ENCODE data around the gene C11orf87. TPM values are rescaled to one million over a fixed set of nuclear protein-coding genes. Genes with fewer than 3 reads are reported as not detected.

C11orf87 gene
- total RNA-seq, 4 donors from 2014 or later = not detected

DNA sequence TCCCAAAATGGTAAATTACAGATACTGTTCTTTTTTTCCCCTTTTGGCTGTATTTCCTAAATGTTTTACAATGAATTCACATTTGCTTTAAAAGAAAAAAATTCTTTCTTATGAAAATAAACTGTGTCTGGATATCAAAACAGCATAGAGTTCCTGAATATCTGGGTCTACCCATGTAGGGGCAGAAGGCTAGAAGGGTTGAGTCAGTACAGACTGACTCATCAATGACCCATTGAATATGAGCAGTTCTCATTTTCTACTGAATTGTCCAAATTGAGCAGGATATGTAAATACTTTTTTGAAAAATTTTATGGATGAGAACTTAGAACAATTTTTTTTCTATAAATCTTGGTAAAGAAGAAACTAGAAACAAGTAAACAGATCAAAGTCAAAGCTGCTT, 16.3 kb upstream of the C11orf87 start:
- intact Hi-C loops (cut with DNase I) = no loop called here
- H3K9me3 ChIP-seq = no peaks in the 10 kb centered on the region
- TF ChIP-seq, protein P1, sequence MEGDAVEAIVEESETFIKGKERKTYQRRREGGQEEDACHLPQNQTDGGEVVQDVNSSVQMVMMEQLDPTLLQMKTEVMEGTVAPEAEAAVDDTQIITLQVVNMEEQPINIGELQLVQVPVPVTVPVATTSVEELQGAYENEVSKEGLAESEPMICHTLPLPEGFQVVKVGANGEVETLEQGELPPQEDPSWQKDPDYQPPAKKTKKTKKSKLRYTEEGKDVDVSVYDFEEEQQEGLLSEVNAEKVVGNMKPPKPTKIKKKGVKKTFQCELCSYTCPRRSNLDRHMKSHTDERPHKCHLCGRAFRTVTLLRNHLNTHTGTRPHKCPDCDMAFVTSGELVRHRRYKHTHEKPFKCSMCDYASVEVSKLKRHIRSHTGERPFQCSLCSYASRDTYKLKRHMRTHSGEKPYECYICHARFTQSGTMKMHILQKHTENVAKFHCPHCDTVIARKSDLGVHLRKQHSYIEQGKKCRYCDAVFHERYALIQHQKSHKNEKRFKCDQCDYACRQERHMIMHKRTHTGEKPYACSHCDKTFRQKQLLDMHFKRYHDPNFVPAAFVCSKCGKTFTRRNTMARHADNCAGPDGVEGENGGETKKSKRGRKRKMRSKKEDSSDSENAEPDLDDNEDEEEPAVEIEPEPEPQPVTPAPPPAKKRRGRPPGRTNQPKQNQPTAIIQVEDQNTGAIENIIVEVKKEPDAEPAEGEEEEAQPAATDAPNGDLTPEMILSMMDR (IDR thresholded peaks at IDR 0.05) = no peak
- TF ChIP-seq POLR2A (IDR thresholded peaks at IDR 0.05) = no peak
- H3K4me1 ChIP-seq = no peaks in the 10 kb centered on the region
- no peak overlapping the region for H3K27ac ChIP-seq
- H3K4me3 ChIP-seq (replicated peaks in 1 of 3) = no peak overlapping the region
- H3K27me3 ChIP-seq = no peaks in the 10 kb centered on the region
- no peaks in the 10 kb centered on the region for H3K36me3 ChIP-seq
- DNase-seq = no peak

DNA sequence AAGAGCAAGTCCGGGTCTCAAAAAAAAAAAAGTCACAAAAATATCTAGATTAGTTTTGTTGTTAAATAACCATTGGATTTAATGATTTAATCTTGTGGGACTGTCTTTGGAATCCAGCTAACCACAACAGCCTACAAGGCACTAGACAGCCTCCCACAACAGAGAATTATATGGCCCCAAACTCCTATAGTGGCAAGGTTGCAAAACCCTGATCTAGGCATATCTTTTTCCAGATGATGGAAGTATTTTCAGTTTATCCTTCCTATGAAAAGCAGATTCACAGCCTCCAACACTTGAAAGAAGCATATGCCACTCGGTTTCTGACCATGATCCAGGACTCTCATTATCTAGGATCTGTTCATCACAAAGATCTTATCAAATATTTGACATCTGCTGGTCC, 5.4 kb upstream of the C11orf87 start:
- TF ChIP-seq, protein P1 (IDR thresholded peaks at IDR 0.05) = no peak
- no peak for TF ChIP-seq POLR2A (IDR thresholded peaks at IDR 0.05)
- WGBS, 2 donors = 56 to 72% methylated on average over 2 of the region's 2 CpGs
- no peak overlapping the region for H3K4me3 ChIP-seq (replicated peaks in 1 of 3)

DNA sequence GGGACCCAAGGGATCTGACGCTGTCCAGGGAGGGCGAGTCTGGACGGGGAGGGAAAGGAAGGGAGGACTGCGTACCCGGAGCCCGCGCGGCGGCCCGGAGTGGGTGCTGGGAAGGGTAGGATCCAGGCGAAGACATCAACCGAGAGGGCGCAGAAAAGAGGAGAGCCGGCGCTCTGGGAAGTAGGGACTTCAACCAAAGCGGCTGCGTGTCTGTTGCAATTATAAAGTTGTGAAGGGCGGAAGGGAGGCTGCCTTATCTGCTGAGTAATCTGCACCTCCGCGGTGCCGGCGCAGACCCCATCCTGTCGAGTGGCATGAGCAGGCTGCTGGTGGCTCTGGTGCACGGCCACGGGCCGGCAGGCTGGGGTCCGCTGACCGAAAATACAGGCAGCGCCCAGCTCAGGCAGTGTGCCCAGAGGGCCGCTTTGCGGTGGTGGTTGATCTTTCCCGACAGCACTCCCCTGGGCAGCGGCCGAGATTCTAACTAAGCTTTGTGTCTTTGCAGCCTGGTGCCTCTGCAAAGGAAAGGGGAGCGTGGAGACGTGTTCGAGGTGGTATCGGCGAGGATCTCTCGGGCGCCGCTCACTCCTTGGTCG, 978 bp downstream of the C11orf87 start:
- TF ChIP-seq, protein P1 (IDR thresholded peaks at IDR 0.05) = no peak
- TF ChIP-seq POLR2A (IDR thresholded peaks at IDR 0.05) = no peak
- no peak overlapping the region for H3K27ac ChIP-seq
- H3K27me3 ChIP-seq = no peaks in the 10 kb centered on the region
- H3K4me3 ChIP-seq (replicated peaks in 1 of 3) = no peak overlapping the region
- no peaks in the 10 kb centered on the region for H3K9me3 ChIP-seq
- no peak for DNase-seq
- H3K4me1 ChIP-seq = no peaks in the 10 kb centered on the region
- H3K36me3 ChIP-seq = no peaks in the 10 kb centered on the region
- intact Hi-C loops (cut with DNase I) = no loop called here
- 2% methylated on average over 28 to 33 of the region's 43 CpGs for WGBS, 2 donors

More for the DNA sequence above, 5.4 kb upstream of the C11orf87 start:
- no peaks in the 10 kb centered on the region for H3K27me3 ChIP-seq
- no peaks in the 10 kb centered on the region for H3K4me1 ChIP-seq
- H3K36me3 ChIP-seq = no peaks in the 10 kb centered on the region
- H3K9me3 ChIP-seq = no peaks in the 10 kb centered on the region
- intact Hi-C loops (cut with DNase I) = no loop called here
- no peak overlapping the region for H3K27ac ChIP-seq
- no peak for DNase-seq

DNA sequence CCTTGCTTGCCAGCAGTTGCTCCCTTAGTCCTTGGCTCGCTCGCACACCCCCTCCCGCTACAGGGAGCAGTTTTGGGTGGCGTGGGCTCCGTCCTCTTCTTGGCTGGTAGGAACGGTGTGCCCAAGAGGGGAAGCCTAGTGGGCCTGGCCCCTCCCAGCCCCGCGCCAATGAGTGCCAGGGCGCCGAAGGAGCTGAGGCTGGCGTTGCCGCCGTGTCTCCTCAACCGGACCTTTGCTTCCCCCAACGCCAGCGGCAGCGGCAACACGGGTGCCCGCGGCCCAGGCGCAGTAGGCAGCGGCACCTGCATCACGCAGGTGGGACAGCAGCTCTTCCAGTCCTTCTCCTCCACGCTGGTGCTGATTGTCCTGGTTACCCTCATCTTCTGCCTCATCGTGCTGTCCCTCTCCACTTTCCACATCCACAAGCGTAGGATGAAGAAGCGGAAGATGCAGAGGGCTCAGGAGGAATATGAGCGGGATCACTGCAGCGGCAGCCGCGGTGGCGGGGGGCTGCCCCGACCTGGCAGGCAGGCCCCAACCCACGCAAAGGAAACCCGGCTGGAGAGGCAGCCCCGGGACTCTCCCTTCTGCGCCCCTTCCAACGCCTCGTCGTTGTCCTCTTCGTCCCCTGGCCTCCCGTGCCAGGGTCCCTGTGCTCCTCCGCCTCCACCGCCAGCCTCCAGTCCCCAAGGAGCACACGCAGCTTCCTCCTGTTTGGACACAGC, 1.6 kb downstream of the C11orf87 start:
- Histone ChIP-seq H3K27me3 (no peaks in the 10 kb centered on the region), H3K9me3 (no peaks in the 10 kb centered on the region), H3K36me3 (no peaks in the 10 kb centered on the region), H3K4me3 (replicated peaks in 1 of 3) (no peak overlapping the region), H3K27ac (no peak overlapping the region), H3K4me1 (no peaks in the 10 kb centered on the region)
- TF ChIP-seq, protein P1 (IDR thresholded peaks at IDR 0.05) = no peak
- no peak for TF ChIP-seq POLR2A (IDR thresholded peaks at IDR 0.05)
- intact Hi-C loops (cut with DNase I) = no loop called here
- DNase-seq = no peak
- WGBS, 2 donors = 20 to 24% methylated on average over 25 to 36 of the region's 45 CpGs

DNA sequence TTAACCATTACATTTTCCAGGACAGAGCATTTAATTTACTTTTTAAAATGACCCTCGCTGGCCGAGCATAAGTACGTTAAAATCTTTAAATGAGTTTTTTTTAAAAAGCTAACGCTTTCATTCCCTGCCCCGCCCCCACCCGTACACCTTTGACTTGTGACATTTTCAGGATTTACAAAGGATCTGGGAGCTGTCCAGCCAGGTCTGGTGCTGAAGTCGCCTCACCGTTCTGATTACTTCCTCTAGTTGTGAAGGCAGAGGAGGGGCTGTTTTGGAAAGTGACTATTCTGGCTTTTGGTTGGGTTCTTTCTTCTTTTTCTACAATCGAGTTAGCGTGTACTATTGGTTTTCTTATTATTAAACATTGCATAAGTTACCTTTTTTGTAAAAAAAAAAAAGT, 2.9 kb downstream of the C11orf87 start:
- WGBS, 2 donors = 4 to 8% methylated on average over 10 of the region's 10 CpGs
- no peaks in the 10 kb centered on the region for H3K36me3 ChIP-seq
- intact Hi-C loops (cut with DNase I) = no loop called here
- no peaks in the 10 kb centered on the region for H3K9me3 ChIP-seq
- H3K27me3 ChIP-seq = no peaks in the 10 kb centered on the region
- no peak overlapping the region for H3K27ac ChIP-seq
- no peak for DNase-seq
- no peaks in the 10 kb centered on the region for H3K4me1 ChIP-seq
- H3K4me3 ChIP-seq (replicated peaks in 1 of 3) = no peak overlapping the region
- TF ChIP-seq POLR2A (IDR thresholded peaks at IDR 0.05) = no peak
- TF ChIP-seq, protein P1 (IDR thresholded peaks at IDR 0.05) = no peak
